Fibroblast of skin of left biceps (primary cell): ENCODE results near the gene ZNF143.

Source experiments
- DNase-seq, 2 experiments: peaks; one replicate each; pipeline ENCODE4 v3.0.0-alpha.2; 2013; ENCODE audit warnings: low read depth in 2 of 2

The ZNF143 gene

GRCh38 chr11:9575260-9576240 is 114.7 kb downstream of the ZNF143 start:
- DNase-seq: no peak

- no peak for DNase-seq
These were observed 116.0 kb downstream of the ZNF143 start for GRCh38 chr11:9576701-9577381.

- no peak for DNase-seq
These were observed 116.7 kb downstream of the ZNF143 start for GRCh38 chr11:9577556-9577955.
